ENCODE data around the gene CHRND. TPM values are rescaled to one million over a fixed set of nuclear protein-coding genes. Genes with fewer than 3 reads are reported as not detected.

The CHRND gene
- total RNA-seq, 3 donors from 2014 or later, result not detected

GRCh38 chr2:232545511-232546375 lies 19.8 kb downstream of the CHRND start:
- H3K27me3 ChIP-seq, result no peaks in the 10 kb centered on the region
- H3K27ac ChIP-seq, result no peak overlapping the region
- no peak overlapping the region for H3K4me3 ChIP-seq
- no peak for DNase-seq (ENCODE audit: low spot score in 2 of 2)
- H3K9me3 ChIP-seq, result no peaks in the 10 kb centered on the region
- no peaks in the 10 kb centered on the region for H3K4me1 ChIP-seq
- intact Hi-C loops (cut with DNase I; ENCODE audit: low total_unique reads), result no loop called here
- no peak for TF ChIP-seq CTCF (IDR thresholded peaks at IDR 0.05)
- no peak for TF ChIP-seq POLR2A (IDR thresholded peaks at IDR 0.05)
- no peak for TF ChIP-seq POLR2AphosphoS5 (IDR thresholded peaks at IDR 0.05)
- no peaks in the 10 kb centered on the region for H3K36me3 ChIP-seq

DNA sequence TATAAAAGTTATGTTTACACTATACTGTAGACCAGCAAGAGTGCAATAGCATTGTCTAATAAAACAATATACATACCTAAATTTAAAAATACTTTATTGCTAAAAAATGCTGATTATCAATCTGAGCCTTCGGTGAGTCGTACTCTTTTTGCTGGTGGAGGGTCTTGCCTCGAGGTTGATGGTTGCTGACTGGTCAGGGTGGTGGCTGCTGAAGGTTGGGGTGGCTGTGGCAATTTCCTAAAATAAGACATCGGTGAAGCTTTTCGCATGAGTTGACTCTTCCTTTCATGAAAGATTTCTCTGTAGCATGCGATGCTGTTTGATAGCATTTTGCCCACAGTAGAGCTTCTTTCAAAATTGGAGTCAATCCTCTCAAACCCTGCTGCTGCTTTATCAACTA lies 22.0 kb downstream of the CHRND start:
- Histone ChIP-seq H3K27me3 (no peaks in the 10 kb centered on the region), H3K4me1 (peaks cover 0 to 7% of the 10 kb centered on the region in 2 donors), H3K27ac (no peak overlapping the region), H3K36me3 (no peaks in the 10 kb centered on the region), H3K9me3 (no peaks in the 10 kb centered on the region), H3K4me3 (no peak overlapping the region)
- TF ChIP-seq POLR2A (IDR thresholded peaks at IDR 0.05), result no peak
- no peak for TF ChIP-seq POLR2AphosphoS5 (IDR thresholded peaks at IDR 0.05)
- TF ChIP-seq CTCF (IDR thresholded peaks at IDR 0.05), result no peak
- intact Hi-C loops (cut with DNase I; ENCODE audit: low total_unique reads), result no loop called here
- DNase-seq (ENCODE audit: low spot score in 2 of 2), result no peak

- intact Hi-C loops (cut with DNase I; ENCODE audit: low total_unique reads), result no loop called here
- H3K27me3 ChIP-seq, result no peaks in the 10 kb centered on the region
- peaks cover 0 to 7% of the 10 kb centered on the region in 2 donors for H3K4me1 ChIP-seq
- H3K27ac ChIP-seq, result peak overlapping the region; percentile 98 to 99
- no peaks in the 10 kb centered on the region for H3K36me3 ChIP-seq
- no peaks in the 10 kb centered on the region for H3K9me3 ChIP-seq
- H3K4me3 ChIP-seq, result peak overlapping the region; percentile 87 to 93 (median 87)
- no peak for DNase-seq (ENCODE audit: low spot score in 2 of 2)
- TF ChIP-seq POLR2AphosphoS5 (IDR thresholded peaks at IDR 0.05), result no peak
- TF ChIP-seq POLR2A (IDR thresholded peaks at IDR 0.05), result no peak
- TF ChIP-seq CTCF (IDR thresholded peaks at IDR 0.05), result no peak
These were observed 23.8 kb downstream of the CHRND start for GRCh38 chr2:232549655-232550353.

GRCh38 chr2:232550354-232551249 lies 24.6 kb downstream of the CHRND start, which contains the start of the genes EIF4E2 and TIGD1:
TSS of gene EIF4E2 (plus strand) at chr2:232550689. CDS start at chr2:232550725, 36 bp downstream.
TSS of gene TIGD1 (minus strand) at chr2:232550557. CDS start at chr2:232549882, 675 bp downstream.
- intact Hi-C loops (cut with DNase I; ENCODE audit: low total_unique reads), result no loop called here
- no peaks in the 10 kb centered on the region for H3K9me3 ChIP-seq
- peak in 2 of 3 donors; percentile 42 to 55 for TF ChIP-seq CTCF (IDR thresholded peaks at IDR 0.05)
- TF ChIP-seq POLR2A (IDR thresholded peaks at IDR 0.05), result peak; percentile 64
- TF ChIP-seq POLR2AphosphoS5 (IDR thresholded peaks at IDR 0.05), result peak; percentile 63 to 85 (median 77)

More at GRCh38 chr2:232550354-232551249, 24.6 kb downstream of the CHRND start, which contains the start of the genes EIF4E2 and TIGD1:
- Histone ChIP-seq H3K27ac (peak within 1 kb of the TSS; percentile 98 to 99), H3K36me3 (no peaks in the 10 kb centered on the region), H3K27me3 (no peaks in the 10 kb centered on the region), H3K4me1 (peaks cover 0 to 7% of the 10 kb centered on the region in 2 donors), H3K4me3 (peak within 1 kb of the TSS; percentile 87 to 93 (median 87))
- DNase-seq (ENCODE audit: low spot score in 2 of 2), result peak; percentile 89 to 93
